Testis (tissue), 2 donors: ENCODE results near the gene TOMM7.

ENCODE experiments used
- CTCF ChIP-seq, 3 experiments: fragments of 450-650 bp in 2 of 3; fragments of 200-600 bp in 1 of 3; sonication (generic) in 1 of 3; IDR thresholded peaks; one replicate each; pipeline ENCODE4 v1.5.1; 2016 to 2019; ENCODE audit warnings: antibody characterized with exemption in 3 of 3, mild to moderate bottlenecking in 2 of 3, moderate library complexity in 1 of 3
- POLR2A ChIP-seq: fragments of 450-650 bp; IDR thresholded peaks from one replicate; pipeline ENCODE4 v1.6.1; 2017; ENCODE audit warnings: antibody characterized with exemption, mild to moderate bottlenecking, moderate library complexity

- no peak for TF ChIP-seq POLR2A
- TF ChIP-seq CTCF (IDR thresholded peaks at IDR 0.05): no peak
Measured at GRCh38 chr7:22863156-22863899, 40.7 kb upstream of the TOMM7 start.
